ENCODE results near the gene BICD1.

GRCh38 chr12:32390572-32391219 lies 284.0 kb downstream of the BICD1 start:
- TF ChIP-seq, protein P1, sequence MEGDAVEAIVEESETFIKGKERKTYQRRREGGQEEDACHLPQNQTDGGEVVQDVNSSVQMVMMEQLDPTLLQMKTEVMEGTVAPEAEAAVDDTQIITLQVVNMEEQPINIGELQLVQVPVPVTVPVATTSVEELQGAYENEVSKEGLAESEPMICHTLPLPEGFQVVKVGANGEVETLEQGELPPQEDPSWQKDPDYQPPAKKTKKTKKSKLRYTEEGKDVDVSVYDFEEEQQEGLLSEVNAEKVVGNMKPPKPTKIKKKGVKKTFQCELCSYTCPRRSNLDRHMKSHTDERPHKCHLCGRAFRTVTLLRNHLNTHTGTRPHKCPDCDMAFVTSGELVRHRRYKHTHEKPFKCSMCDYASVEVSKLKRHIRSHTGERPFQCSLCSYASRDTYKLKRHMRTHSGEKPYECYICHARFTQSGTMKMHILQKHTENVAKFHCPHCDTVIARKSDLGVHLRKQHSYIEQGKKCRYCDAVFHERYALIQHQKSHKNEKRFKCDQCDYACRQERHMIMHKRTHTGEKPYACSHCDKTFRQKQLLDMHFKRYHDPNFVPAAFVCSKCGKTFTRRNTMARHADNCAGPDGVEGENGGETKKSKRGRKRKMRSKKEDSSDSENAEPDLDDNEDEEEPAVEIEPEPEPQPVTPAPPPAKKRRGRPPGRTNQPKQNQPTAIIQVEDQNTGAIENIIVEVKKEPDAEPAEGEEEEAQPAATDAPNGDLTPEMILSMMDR (conservative IDR thresholded peaks at IDR 0.05) = no peak
- no peak for TF ChIP-seq ZFX (IDR thresholded peaks at IDR 0.05)
